CD4-positive, alpha-beta T cell (primary cell): ENCODE measurements around the gene ADGRG6. TPM values are rescaled to one million over a fixed set of nuclear protein-coding genes. Genes with fewer than 3 reads are reported as not detected.

Experiments used
- ATAC-seq: fragments of 200-7000 bp; cut with Tn5 transposase; one replicate; pipeline ENCODE4 v1.10.0; 2022; ENCODE audit warnings: mild to moderate bottlenecking; ENCODE audit not compliant: poor library complexity
- CTCF ChIA-PET: fragments of 350-600 bp; sonication (Branson Sonifier 250); formaldehyde crosslinking; loops from one replicate; lab custom pipeline; 2021; ENCODE audit warnings: antibody characterized with exemption, inconsistent platforms; lab: Charles Lee
- POLR2A ChIA-PET: fragments of 350-600 bp; sonication (Branson Sonifier 250); formaldehyde crosslinking; loops from one replicate; lab custom pipeline; 2021; ENCODE audit warnings: antibody characterized with exemption, inconsistent platforms; lab: Charles Lee
- DNase-seq, 14 experiments: peaks; one replicate each; pipeline ENCODE4 v3.0.0-alpha.2; 2013 to 2020; ENCODE audit warnings: mixed read lengths in 2 of 14
- H3K27ac ChIP-seq, 2 donors: one replicate each; pipeline versions ENCODE4 v1.5.1 to v1.7.0; 2013; ENCODE audit warnings: low read length in 2 of 2, low read depth in 1 of 2, mild to moderate bottlenecking in 1 of 2
- H3K27me3 ChIP-seq, 2 experiments: 1 replicate in 1 of 2; 2 replicates in 1 of 2; pipeline versions ENCODE4 v1.6.1 to v1.7.0; 2013; ENCODE audit warnings: low read length in 2 of 2, control low read depth in 1 of 2, mild to moderate bottlenecking in 1 of 2, moderate library complexity in 1 of 2; ENCODE audit not compliant: insufficient read depth in 2 of 2, control insufficient read depth in 1 of 2
- H3K36me3 ChIP-seq: one replicate; pipeline ENCODE4 v1.6.1; 2013; ENCODE audit warnings: low read length, control low read depth; ENCODE audit not compliant: insufficient read depth
- H3K4me1 ChIP-seq: one replicate; pipeline ENCODE4 v1.6.1; 2013; ENCODE audit warnings: low read length, control low read depth; ENCODE audit not compliant: insufficient read depth
- H3K4me3 ChIP-seq: one replicate; pipeline ENCODE4 v1.5.1; 2013; ENCODE audit warnings: mild to moderate bottlenecking, low read length, moderate library complexity
- H3K9me3 ChIP-seq, 2 experiments: 1 replicate in 1 of 2; 2 replicates in 1 of 2; pipeline versions ENCODE4 v1.6.1 to v1.7.0; 2013; ENCODE audit warnings: low read length in 2 of 2, mild to moderate bottlenecking in 2 of 2, control low read depth in 1 of 2, moderate library complexity in 1 of 2; ENCODE audit not compliant: control insufficient read depth in 1 of 2, insufficient read depth in 1 of 2
- H3K27ac Mint-ChIP-seq: one replicate; pipeline ENCODE4 v1.8.0; 2020; ENCODE audit warnings: mixed read lengths
- H3K27me3 Mint-ChIP-seq: one replicate; pipeline ENCODE4 v1.8.0; 2021; ENCODE audit warnings: mixed read lengths
- H3K36me3 Mint-ChIP-seq: one replicate; pipeline ENCODE4 v1.8.0; 2021; ENCODE audit warnings: low read depth, mixed read lengths
- H3K4me1 Mint-ChIP-seq: one replicate; pipeline ENCODE4 v1.8.0; 2021; ENCODE audit warnings: low read depth, mixed read lengths
- H3K4me3 Mint-ChIP-seq: one replicate; pipeline ENCODE4 v1.8.0; 2020; ENCODE audit warnings: mild to moderate bottlenecking, mixed read lengths
- H3K9me3 Mint-ChIP-seq: one replicate; pipeline ENCODE4 v1.8.0; 2020; ENCODE audit warnings: mixed read lengths
- CTCF ChIP-seq: fragments of 200-600 bp; IDR thresholded peaks from one replicate; pipeline ENCODE4 v1.8.0; 2022; ENCODE audit warnings: antibody characterized with exemption, mild to moderate bottlenecking
- intact Hi-C, 2 experiments: fragments of 100-400 bp; cut with DNase I in 1 of 2; cut with micrococcal nuclease in 1 of 2; formaldehyde crosslinking; loops; one replicate each; pipeline versions ENCODE4 v1.15.1 to v1.9.0; 2023 to 2025; cut with DNase I, micrococcal nuclease
- total RNA-seq, 174 experiments: library from RNA in 2 of 174; stranded (reverse) in 2 of 174; gene quantifications; one replicate each; pipeline ENCODE4 v1.2.3 and lab custom pipeline; 2021 to 2026

The ADGRG6 gene
- total RNA-seq, 2 experiments from 2014 or later: 0.31 to 0.63 TPM

- no peak overlapping the region for H3K27ac ChIP-seq
- no peaks in the 10 kb centered on the region for H3K4me1 ChIP-seq
- H3K4me1 Mint-ChIP-seq: peaks cover 24% of the 10 kb centered on the region
- CTCF ChIA-PET: no interaction called here
- DNase-seq (no peak), ATAC-seq (no peak)
- H3K27me3 Mint-ChIP-seq: no peaks in the 10 kb centered on the region
- no peaks in the 10 kb centered on the region for H3K27me3 ChIP-seq
- no peaks in the 10 kb centered on the region for H3K9me3 ChIP-seq
- H3K4me3 ChIP-seq: no peak overlapping the region
- no peak overlapping the region for H3K27ac Mint-ChIP-seq
- intact Hi-C loops: no loop called here
- POLR2A ChIA-PET: no interaction called here
- no peaks in the 10 kb centered on the region for H3K36me3 Mint-ChIP-seq
- TF ChIP-seq CTCF: no peak
- no peaks in the 10 kb centered on the region for H3K36me3 ChIP-seq
- H3K4me3 Mint-ChIP-seq: no peak overlapping the region
- H3K9me3 Mint-ChIP-seq: no peaks in the 10 kb centered on the region
Observed at GRCh38 chr6:142408409-142408808, 106.6 kb downstream of the ADGRG6 start.

GRCh38 chr6:142409794-142410193 lies 108.0 kb downstream of the ADGRG6 start:
- ChIA-PET CTCF (interaction anchor here (2.0 kb wide), 1 partner anchor 11 kb away, joined by 6 read pairs; no protein-coding TSS in a partner anchor), POLR2A (no interaction called here)
- Mint-ChIP-seq H3K9me3 (no peaks in the 10 kb centered on the region), H3K36me3 (no peaks in the 10 kb centered on the region), H3K4me3 (no peak overlapping the region), H3K27ac (no peak overlapping the region), H3K27me3 (no peaks in the 10 kb centered on the region), H3K4me1 (peaks cover 24% of the 10 kb centered on the region)
- ATAC-seq (no peak), DNase-seq (no peak)
- intact Hi-C loops: no loop called here
- Histone ChIP-seq H3K9me3 (no peaks in the 10 kb centered on the region), H3K27ac (no peak overlapping the region), H3K4me3 (no peak overlapping the region), H3K36me3 (no peaks in the 10 kb centered on the region), H3K4me1 (no peaks in the 10 kb centered on the region), H3K27me3 (no peaks in the 10 kb centered on the region)
- TF ChIP-seq CTCF: no peak

GRCh38 chr6:142411145-142411544 lies 109.3 kb downstream of the ADGRG6 start:
- ChIA-PET POLR2A (no interaction called here), CTCF (interaction anchor here (2.0 kb wide), 1 partner anchor 10 kb away, joined by 6 read pairs; no protein-coding TSS in a partner anchor)
- H3K4me3 ChIP-seq: no peak overlapping the region
- Mint-ChIP-seq H3K9me3 (no peaks in the 10 kb centered on the region), H3K27ac (no peak overlapping the region), H3K36me3 (no peaks in the 10 kb centered on the region), H3K27me3 (no peaks in the 10 kb centered on the region), H3K4me1 (peaks cover 24% of the 10 kb centered on the region), H3K4me3 (no peak overlapping the region)
- no peak for ATAC-seq
- no peak for TF ChIP-seq CTCF
- H3K27ac ChIP-seq: no peak overlapping the region
- DNase-seq: no peak
- H3K4me1 ChIP-seq: no peaks in the 10 kb centered on the region
- no peaks in the 10 kb centered on the region for H3K9me3 ChIP-seq
- intact Hi-C loops: no loop called here
- H3K27me3 ChIP-seq: no peaks in the 10 kb centered on the region
- H3K36me3 ChIP-seq: no peaks in the 10 kb centered on the region
